Pancreas (tissue), 10 donors: ENCODE results near the gene FMR1. TPM values are rescaled to one million over a fixed set of nuclear protein-coding genes. Genes with fewer than 3 reads are reported as not detected.

Experiments used
- ATAC-seq, 4 donors: fragments of 200-7000 bp; cut with Tn5 transposase; one replicate each; pipeline versions ENCODE4 v1.8.0 to v1.9.1; 2020; ENCODE audit warnings: mild to moderate bottlenecking in 4 of 4, moderate library complexity in 4 of 4
- DNase-seq, 6 donors: peaks; one replicate each; pipeline ENCODE4 v3.0.0-alpha.2; 2020
- FAIRE-seq: peaks from 2 replicates; lab custom pipeline; 2012; peaks lifted over from hg19 to GRCh38; lab: Jason Lieb, UNC
- H3K27ac ChIP-seq, 4 donors: fragments of 200-600 bp; sonication (generic); 1 replicate in 3 of 4; 2 replicates in 1 of 4; pipeline versions ENCODE4 v1.5.0 to v1.8.0; 2020
- H3K27me3 ChIP-seq, 4 donors: fragments of 200-600 bp; one replicate each; pipeline ENCODE4 v1.8.0; 2021
- H3K36me3 ChIP-seq, 3 donors: fragments of 200-600 bp; sonication (generic) in 1 of 3; one replicate each; pipeline versions ENCODE4 v1.5.0 to v1.8.0; 2020 to 2021
- H3K4me1 ChIP-seq, 3 donors: fragments of 200-600 bp; one replicate each; pipeline ENCODE4 v1.8.0; 2021
- H3K4me3 ChIP-seq, 4 donors: fragments of 200-600 bp; sonication (generic) in 2 of 4; one replicate each; pipeline versions ENCODE4 v1.5.0 to v1.8.0; 2020 to 2021
- H3K9me3 ChIP-seq, 4 donors: fragments of 200-600 bp; one replicate each; pipeline ENCODE4 v1.8.0; 2021
- WGBS, 2 donors: extraction: QIAGEN DNeasy Blood & Tissue Kit; methylation state at CpG; one replicate each; pipeline ENCODE4 v1.1.7; 2013; 5-methylcytosine and 5-hydroxymethylcytosine counted together
- intact Hi-C, 3 donors: fragments of 100-400 bp; cut with DNase I; formaldehyde crosslinking; loops; one replicate each; pipeline versions ENCODE4 v1.11.1 to v1.14.2; 2022
- polyA plus RNA-seq, 2 donors: library from polyadenylated mRNA; stranded (reverse); fragments of 200-250 nt; gene quantifications; one replicate each; pipeline ENCODE4 v1.2.3, GENCODE V29; 2013
- total RNA-seq, 6 donors: library from RNA; stranded (reverse); fragmentation: NEBNext Ultra II Directional in 4 of 6; extraction: Animal tissue kit (Norgen Biotek cat#: 25700) in 4 of 6; gene quantifications; one replicate each; pipeline versions ENCODE4 v1.2.1 to v1.2.4, GENCODE V29; 2021 to 2023
- TF ChIP-seq, protein P1 (sequence below), 4 donors: fragments of 200-600 bp; sonication (generic) in 3 of 4; IDR thresholded peaks; one replicate each; pipeline versions ENCODE4 v1.5.0 to v1.8.0; 2021; ENCODE audit warnings: antibody characterized with exemption in 4 of 4
- donor health status: healthy with polysubstance abuse.
- donor health status: DM: no; HTN: no; CAD: no; lungs with moderate emphysema.
- donor health status: DM: no; HTN: no; CAD: no.
- donor health status: control.
- donor health status: control.
- donor health status: Bipolar disorder and iron deficiency.
- donor health status: DM: yes; HTN: yes; CAD: no.
- donor health status: DM: no; HTN: no; CAD: no.
- donor health status: DM: no; HTN: no; CAD: no.
- donor health status: DM: yes; HTN: yes; CAD: no.

FMR1 gene
- total and polyA plus RNA-seq, 8 donors, result 11.6 to 25.5 (median 15.4) TPM

GRCh38 chrX:147960722-147961121, 49.0 kb downstream of the FMR1 start:
- DNase-seq (no peak), ATAC-seq (no peak), FAIRE-seq (no peak)
- TF ChIP-seq, protein P1, sequence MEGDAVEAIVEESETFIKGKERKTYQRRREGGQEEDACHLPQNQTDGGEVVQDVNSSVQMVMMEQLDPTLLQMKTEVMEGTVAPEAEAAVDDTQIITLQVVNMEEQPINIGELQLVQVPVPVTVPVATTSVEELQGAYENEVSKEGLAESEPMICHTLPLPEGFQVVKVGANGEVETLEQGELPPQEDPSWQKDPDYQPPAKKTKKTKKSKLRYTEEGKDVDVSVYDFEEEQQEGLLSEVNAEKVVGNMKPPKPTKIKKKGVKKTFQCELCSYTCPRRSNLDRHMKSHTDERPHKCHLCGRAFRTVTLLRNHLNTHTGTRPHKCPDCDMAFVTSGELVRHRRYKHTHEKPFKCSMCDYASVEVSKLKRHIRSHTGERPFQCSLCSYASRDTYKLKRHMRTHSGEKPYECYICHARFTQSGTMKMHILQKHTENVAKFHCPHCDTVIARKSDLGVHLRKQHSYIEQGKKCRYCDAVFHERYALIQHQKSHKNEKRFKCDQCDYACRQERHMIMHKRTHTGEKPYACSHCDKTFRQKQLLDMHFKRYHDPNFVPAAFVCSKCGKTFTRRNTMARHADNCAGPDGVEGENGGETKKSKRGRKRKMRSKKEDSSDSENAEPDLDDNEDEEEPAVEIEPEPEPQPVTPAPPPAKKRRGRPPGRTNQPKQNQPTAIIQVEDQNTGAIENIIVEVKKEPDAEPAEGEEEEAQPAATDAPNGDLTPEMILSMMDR (IDR thresholded peaks at IDR 0.05), result no peak
- Histone ChIP-seq H3K4me3 (no peak overlapping the region), H3K9me3 (no peaks in the 10 kb centered on the region), H3K36me3 (no peaks in the 10 kb centered on the region), H3K4me1 (no peaks in the 10 kb centered on the region), H3K27me3 (no peaks in the 10 kb centered on the region), H3K27ac (no peak overlapping the region)
- 46 to 54% methylated on average over 2 of the region's 2 CpGs for WGBS, 2 donors
- intact Hi-C loops, result no loop called here

GRCh38 chrX:147962476-147962875, 50.8 kb downstream of the FMR1 start:
- DNase-seq (no peak), FAIRE-seq (no peak), ATAC-seq (no peak)
- Histone ChIP-seq H3K36me3 (no peaks in the 10 kb centered on the region), H3K27ac (no peak overlapping the region), H3K4me3 (no peak overlapping the region), H3K9me3 (no peaks in the 10 kb centered on the region), H3K27me3 (peaks cover 0 to 3% (median 0%) of the 10 kb centered on the region in 4 donors), H3K4me1 (no peaks in the 10 kb centered on the region)
- TF ChIP-seq, protein P1 (IDR thresholded peaks at IDR 0.05), result no peak
- intact Hi-C loops, result no loop called here
- WGBS, 2 donors, result 52 to 59% methylated on average over 1 of the region's 1 CpG

- H3K4me1 ChIP-seq, result no peaks in the 10 kb centered on the region
- no peak for ATAC-seq
- intact Hi-C loops, result no loop called here
- H3K9me3 ChIP-seq, result no peaks in the 10 kb centered on the region
- no peaks in the 10 kb centered on the region for H3K36me3 ChIP-seq
- 55 to 62% methylated on average over 6 of the region's 6 CpGs for WGBS, 2 donors
- no peak for FAIRE-seq
- DNase-seq, result no peak
- no peaks in the 10 kb centered on the region for H3K27me3 ChIP-seq
- TF ChIP-seq, protein P1 (IDR thresholded peaks at IDR 0.05), result no peak
- H3K27ac ChIP-seq, result no peak overlapping the region
- no peak overlapping the region for H3K4me3 ChIP-seq
Measured at GRCh38 chrX:147978931-147979330, 67.2 kb downstream of the FMR1 start.

DNA sequence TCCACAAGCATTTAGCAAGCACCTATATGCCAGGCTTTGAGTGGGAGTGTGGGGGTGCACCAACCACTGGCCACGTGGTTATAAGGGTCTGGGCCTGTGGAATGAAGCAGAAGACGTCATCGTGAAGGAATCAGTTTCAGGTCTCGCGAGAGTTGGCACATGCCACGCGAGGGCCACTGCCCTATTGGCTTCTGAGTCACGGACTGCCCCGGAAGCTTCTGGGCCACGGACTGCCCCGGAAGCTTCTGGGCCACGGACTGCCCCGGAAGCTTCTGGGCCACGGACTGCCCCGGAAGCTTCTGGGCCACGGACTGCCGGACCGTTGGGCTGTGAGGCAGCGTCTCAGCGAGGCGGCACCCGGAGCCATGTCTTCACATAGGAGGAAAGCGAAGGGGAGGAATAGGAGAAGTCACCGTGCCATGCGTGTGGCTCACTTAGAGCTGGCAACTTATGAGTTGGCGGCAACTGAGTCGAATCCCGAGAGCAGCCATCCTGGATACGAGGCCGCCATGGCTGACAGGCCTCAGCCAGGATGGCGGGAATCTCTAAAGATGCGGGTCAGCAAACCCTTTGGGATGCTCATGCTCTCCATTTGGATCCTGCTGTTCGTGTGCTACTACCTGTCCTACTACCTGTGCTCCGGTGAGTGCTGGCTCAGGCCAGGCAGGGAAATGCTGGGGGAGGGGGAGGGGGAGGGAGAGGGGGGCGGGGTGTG, 69.5 kb downstream of the FMR1 start, which contains the start of gene FMR1NB:
Gene FMR1NB, plus strand, starts transcription at position 300 of the 715 bp plus-strand sequence. Its CDS starts 66 bp downstream, at position 366.
- Histone ChIP-seq H3K4me3 (no peak within 1 kb of the TSS), H3K4me1 (no peaks in the 10 kb centered on the region), H3K36me3 (no peaks in the 10 kb centered on the region), H3K27me3 (no peaks in the 10 kb centered on the region), H3K9me3 (no peaks in the 10 kb centered on the region), H3K27ac (no peak within 1 kb of the TSS)
- FAIRE-seq, result no peak
- intact Hi-C loops, result no loop called here
- 94% methylated on average over 34 of the region's 35 CpGs for WGBS, 2 donors
- DNase-seq, result peak in 1 of 6 donors; percentile 30
- no peak for ATAC-seq
- TF ChIP-seq, protein P1 (IDR thresholded peaks at IDR 0.05), result no peak

Other genes with a start within 250 kb of the FMR1 start
- not detected for gene FMR1NB, start 69.4 kb downstream of the FMR1 start, total RNA-seq
- under 1 TPM in 1 of 2 donors, not detected in 1; 0.19 TPM for gene FMR1NB, start 69.4 kb downstream of the FMR1 start, polyA plus RNA-seq